Caco-2 (cell line): Measurements from ENCODE around the gene SSTR3. TPM values are rescaled to one million over a fixed set of nuclear protein-coding genes. Genes with fewer than 3 reads are reported as not detected.
"Not testable (repeated sequence)": the region's sequence is repeated elsewhere in the genome, so short reads cannot be mapped to it uniquely, and the experiment has no call there.

Experiments used
- BruUV-seq: library from RNA; stranded (reverse); fragments of 400-500 nt; replicated peaks from 2 replicates; lab custom pipeline; 2021; lab: Mats Ljungman, UMichigan
- CTCF ChIA-PET: fragments of 300-600 bp; sonication (Branson Sonifier 250); formaldehyde crosslinking; loops from one replicate; lab custom pipeline; 2022; ENCODE audit warnings: antibody characterized with exemption; lab: Charles Lee
- POLR2A ChIA-PET: fragments of 300-600 bp; sonication (Branson Sonifier 250); formaldehyde crosslinking; loops from one replicate; lab custom pipeline; 2022; ENCODE audit warnings: antibody characterized with exemption; lab: Charles Lee
- DNase-seq, 2 experiments: peaks; one replicate each; pipeline versions ENCODE4 v3.0.0 to v3.0.0-alpha.2; 2020 to 2022
- H3K27me3 ChIP-seq: replicated peaks from 2 replicates; pipeline ENCODE4 v1.6.0; 2011; ENCODE audit warnings: low read length; ENCODE audit not compliant: control insufficient read depth, insufficient read depth
- H3K36me3 ChIP-seq: 2 replicates; pipeline ENCODE4 v1.5.1; 2011; ENCODE audit warnings: low read length; ENCODE audit not compliant: control insufficient read depth, insufficient read depth
- H3K4me1 ChIP-seq: fragments of 250-450 bp; sonication (Bioruptor Pico); 2 replicates; pipeline ENCODE4 v1.5.1; 2020; ENCODE audit warnings: mild to moderate bottlenecking
- H3K4me3 ChIP-seq: 2 replicates; pipeline ENCODE4 v1.5.1; 2011; ENCODE audit warnings: low read depth, mild to moderate bottlenecking, control low read depth, low read length
- H3K9me3 ChIP-seq: fragments of 250-450 bp; sonication (Bioruptor Pico); 2 replicates; pipeline ENCODE4 v1.5.1; 2020; ENCODE audit warnings: mild to moderate bottlenecking, moderate library complexity
- H3K27ac Mint-ChIP-seq: one replicate; pipeline ENCODE4 v1.8.0; 2022; ENCODE audit warnings: mixed read lengths; ENCODE audit not compliant: unreplicated experiment
- H3K27me3 Mint-ChIP-seq: one replicate; pipeline ENCODE4 v1.8.0; 2022; ENCODE audit warnings: mixed read lengths; ENCODE audit not compliant: insufficient read depth, unreplicated experiment
- H3K36me3 Mint-ChIP-seq: one replicate; pipeline ENCODE4 v1.8.0; 2022; ENCODE audit warnings: mild to moderate bottlenecking, mixed read lengths; ENCODE audit not compliant: insufficient read depth, unreplicated experiment
- H3K4me1 Mint-ChIP-seq: one replicate; pipeline ENCODE4 v1.8.0; 2022; ENCODE audit warnings: low read depth, mixed read lengths; ENCODE audit not compliant: unreplicated experiment
- H3K4me3 Mint-ChIP-seq: one replicate; pipeline ENCODE4 v1.8.0; 2022; ENCODE audit warnings: mild to moderate bottlenecking, moderate library complexity, mixed read lengths; ENCODE audit not compliant: unreplicated experiment
- H3K9me3 Mint-ChIP-seq: one replicate; pipeline ENCODE4 v1.8.0; 2022; ENCODE audit warnings: mixed read lengths; ENCODE audit not compliant: unreplicated experiment
- intact Hi-C: fragments of 100-400 bp; cut with micrococcal nuclease; formaldehyde crosslinking; loops from one replicate; pipeline ENCODE4 v1.10.0; 2022; ENCODE audit not compliant: unreplicated experiment
- total RNA-seq: library from RNA; stranded (reverse); gene quantifications from 2 replicates; pipeline ENCODE4 v1.2.3, GENCODE V29; 2022
- TF ChIP-seq, protein P1 (sequence below), 2 experiments: fragments of 200-600 bp in 1 of 2; IDR thresholded peaks; 1 replicate in 1 of 2; 2 replicates in 1 of 2; pipeline versions ENCODE4 v1.5.1 to v1.8.0; 2011 to 2022; ENCODE audit warnings: antibody characterized with exemption in 1 of 2, control low read depth in 1 of 2, inconsistent platforms in 1 of 2, low read depth in 1 of 2, low read length in 1 of 2, mild to moderate bottlenecking in 1 of 2, moderate library complexity in 1 of 2; ENCODE audit not compliant: insufficient read depth in 1 of 2, severe bottlenecking in 1 of 2, unreplicated experiment in 1 of 2

SSTR3 gene
- total RNA-seq, 1 experiment from 2014 or later, result not detected

DNA sequence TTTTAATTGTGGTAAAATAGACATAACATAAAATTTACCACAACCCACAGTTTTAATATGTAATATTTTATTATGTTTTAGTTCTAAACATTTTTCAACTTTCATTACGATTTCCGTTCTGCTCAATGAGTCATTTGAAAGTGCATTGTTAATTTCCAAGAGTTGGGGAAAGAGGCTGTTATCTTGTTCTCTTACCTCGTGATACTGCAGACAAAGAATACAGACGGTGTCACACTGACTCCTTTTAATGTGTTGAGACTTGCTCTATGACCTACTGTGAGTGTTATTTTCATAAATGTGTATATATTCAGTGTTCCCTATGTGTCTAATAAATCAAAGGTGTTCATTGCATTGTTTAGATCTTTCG, 42.6 kb upstream of the SSTR3 start:
- Mint-ChIP-seq H3K36me3 (no peaks in the 10 kb centered on the region), H3K4me3 (no peak overlapping the region), H3K27me3 (peaks cover 5% of the 10 kb centered on the region), H3K9me3 (no peaks in the 10 kb centered on the region), H3K4me1 (no peaks in the 10 kb centered on the region), H3K27ac (no peak overlapping the region)
- no peak for DNase-seq
- Histone ChIP-seq H3K9me3 (no peaks in the 10 kb centered on the region), H3K4me1 (no peaks in the 10 kb centered on the region), H3K27me3 (no peaks in the 10 kb centered on the region), H3K4me3 (no peak overlapping the region), H3K36me3 (no peaks in the 10 kb centered on the region)
- no TSS peak for BruUV-seq
- POLR2A ChIA-PET, result no interaction called here
- intact Hi-C loops, result no loop called here
- CTCF ChIA-PET, result no interaction called here
- TF ChIP-seq, protein P1, sequence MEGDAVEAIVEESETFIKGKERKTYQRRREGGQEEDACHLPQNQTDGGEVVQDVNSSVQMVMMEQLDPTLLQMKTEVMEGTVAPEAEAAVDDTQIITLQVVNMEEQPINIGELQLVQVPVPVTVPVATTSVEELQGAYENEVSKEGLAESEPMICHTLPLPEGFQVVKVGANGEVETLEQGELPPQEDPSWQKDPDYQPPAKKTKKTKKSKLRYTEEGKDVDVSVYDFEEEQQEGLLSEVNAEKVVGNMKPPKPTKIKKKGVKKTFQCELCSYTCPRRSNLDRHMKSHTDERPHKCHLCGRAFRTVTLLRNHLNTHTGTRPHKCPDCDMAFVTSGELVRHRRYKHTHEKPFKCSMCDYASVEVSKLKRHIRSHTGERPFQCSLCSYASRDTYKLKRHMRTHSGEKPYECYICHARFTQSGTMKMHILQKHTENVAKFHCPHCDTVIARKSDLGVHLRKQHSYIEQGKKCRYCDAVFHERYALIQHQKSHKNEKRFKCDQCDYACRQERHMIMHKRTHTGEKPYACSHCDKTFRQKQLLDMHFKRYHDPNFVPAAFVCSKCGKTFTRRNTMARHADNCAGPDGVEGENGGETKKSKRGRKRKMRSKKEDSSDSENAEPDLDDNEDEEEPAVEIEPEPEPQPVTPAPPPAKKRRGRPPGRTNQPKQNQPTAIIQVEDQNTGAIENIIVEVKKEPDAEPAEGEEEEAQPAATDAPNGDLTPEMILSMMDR (IDR thresholded peaks at IDR 0.05; ENCODE audit: insufficient read depth in 1 of 2, low read depth in 1 of 2, low read length in 1 of 2, severe bottlenecking in 1 of 2, unreplicated experiment in 1 of 2), result no peak

DNA sequence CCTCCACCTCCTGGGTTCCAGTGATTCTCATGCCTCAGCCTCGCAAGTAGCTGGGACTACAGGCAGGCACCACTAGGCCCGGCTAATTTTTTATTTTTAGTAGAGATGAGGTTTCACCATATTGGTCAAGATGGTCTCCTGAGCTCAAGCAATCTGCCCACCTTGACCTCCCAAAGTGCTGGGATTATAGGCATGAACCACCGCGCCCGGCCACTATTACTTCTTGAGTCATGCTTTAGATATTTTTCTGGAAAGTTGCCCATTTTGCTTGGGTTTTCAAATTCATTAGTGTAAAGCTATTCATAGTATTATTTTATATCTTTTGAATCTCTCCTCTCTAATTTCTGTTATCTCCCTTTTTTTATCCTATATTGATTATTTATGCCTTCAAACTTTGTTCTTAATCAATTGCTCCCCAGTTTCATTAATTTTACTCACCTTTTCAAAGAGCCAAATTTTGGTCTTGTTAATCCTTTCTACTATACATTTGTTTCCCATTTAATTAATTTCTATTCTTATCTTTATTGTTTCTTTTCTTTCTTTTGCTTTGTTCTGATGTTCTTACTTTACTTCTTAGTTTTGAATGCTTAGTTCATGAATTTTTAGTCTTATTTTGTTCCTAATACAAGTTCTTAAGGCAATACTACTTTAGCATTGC, 42.1 kb upstream of the SSTR3 start:
- intact Hi-C loops, result no loop called here
- Histone ChIP-seq H3K9me3 (no peaks in the 10 kb centered on the region), H3K4me3 (no peak overlapping the region), H3K27me3 (no peaks in the 10 kb centered on the region), H3K36me3 (no peaks in the 10 kb centered on the region), H3K4me1 (no peaks in the 10 kb centered on the region)
- Mint-ChIP-seq H3K4me3 (no peak overlapping the region), H3K36me3 (no peaks in the 10 kb centered on the region), H3K4me1 (no peaks in the 10 kb centered on the region), H3K9me3 (no peaks in the 10 kb centered on the region), H3K27ac (no peak overlapping the region), H3K27me3 (peaks cover 5% of the 10 kb centered on the region)
- CTCF ChIA-PET, result no interaction called here
- TF ChIP-seq, protein P1 (IDR thresholded peaks at IDR 0.05; ENCODE audit: insufficient read depth in 1 of 2, low read depth in 1 of 2, low read length in 1 of 2, severe bottlenecking in 1 of 2, unreplicated experiment in 1 of 2), result no peak
- BruUV-seq, result no TSS peak
- POLR2A ChIA-PET, result no interaction called here
- DNase-seq, result no peak

DNA sequence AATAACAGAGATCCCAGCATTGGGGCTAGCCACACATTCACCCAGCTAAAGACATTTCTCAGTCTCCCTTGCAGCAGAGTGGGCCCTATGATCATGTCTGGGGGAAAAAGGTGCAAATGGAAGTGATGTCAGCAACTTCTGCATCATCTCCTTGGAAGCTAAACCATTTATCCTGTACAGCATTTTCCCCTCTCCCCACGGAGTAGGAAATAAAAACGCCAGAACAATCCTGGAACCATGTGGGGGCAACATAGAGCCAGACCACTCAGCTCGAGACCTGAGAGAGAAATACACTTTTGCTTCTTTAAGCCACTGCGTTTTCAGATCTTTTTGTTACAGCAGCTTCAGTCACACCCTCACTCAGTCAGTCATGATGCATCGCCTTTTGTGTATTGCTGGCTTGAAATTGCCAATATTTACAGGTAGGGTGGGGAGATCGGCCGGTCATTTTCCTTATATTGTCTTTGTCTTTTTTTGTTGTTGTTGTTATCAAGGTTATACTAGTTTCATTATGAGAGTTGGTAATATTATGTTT, 40.9 kb upstream of the SSTR3 start:
- no TSS peak for BruUV-seq
- Mint-ChIP-seq H3K4me1 (no peaks in the 10 kb centered on the region), H3K27me3 (peaks cover 5% of the 10 kb centered on the region), H3K36me3 (no peaks in the 10 kb centered on the region), H3K9me3 (no peaks in the 10 kb centered on the region), H3K27ac (no peak overlapping the region), H3K4me3 (no peak overlapping the region)
- DNase-seq, result no peak
- ChIA-PET POLR2A (interaction anchor here (0.7 kb wide), 1 partner anchor 68 kb away, joined by 3 read pairs; no protein-coding TSS in a partner anchor), CTCF (no interaction called here)
- Histone ChIP-seq H3K4me1 (no peaks in the 10 kb centered on the region), H3K9me3 (no peaks in the 10 kb centered on the region), H3K36me3 (no peaks in the 10 kb centered on the region), H3K4me3 (no peak overlapping the region), H3K27me3 (no peaks in the 10 kb centered on the region)
- TF ChIP-seq, protein P1 (IDR thresholded peaks at IDR 0.05; ENCODE audit: insufficient read depth in 1 of 2, low read depth in 1 of 2, low read length in 1 of 2, severe bottlenecking in 1 of 2, unreplicated experiment in 1 of 2), result no peak
- intact Hi-C loops, result no loop called here

DNA sequence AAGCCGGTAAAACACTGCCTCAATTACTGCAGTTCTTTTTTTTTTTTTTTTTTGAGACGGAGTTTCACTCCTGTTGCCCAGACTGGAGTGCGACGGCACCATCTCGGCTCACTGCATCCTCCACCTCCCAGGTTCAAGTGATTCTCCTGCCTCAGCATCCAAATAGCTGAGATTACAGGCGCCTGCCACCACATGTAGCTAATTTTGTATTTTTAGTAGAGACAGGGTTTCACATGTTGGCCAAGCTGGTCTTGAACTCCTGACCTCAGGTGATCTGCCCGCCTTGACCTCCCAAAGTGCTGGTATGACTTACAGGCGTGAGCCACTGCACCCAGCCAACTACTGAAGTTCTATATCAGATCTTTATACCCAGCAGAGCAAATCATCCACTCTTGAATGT, 39.6 kb upstream of the SSTR3 start:
- POLR2A ChIA-PET, result interaction anchor here (0.6 kb wide), 1 partner anchor 99 kb away, joined by 8 read pairs; no protein-coding TSS in a partner anchor
- H3K4me3 Mint-ChIP-seq, H3K27me3 Mint-ChIP-seq, H3K27me3 ChIP-seq, H3K9me3 Mint-ChIP-seq, H3K4me3 ChIP-seq, H3K27ac Mint-ChIP-seq, intact Hi-C loops, BruUV-seq, H3K36me3 Mint-ChIP-seq, H3K4me1 ChIP-seq, H3K9me3 ChIP-seq, H3K4me1 Mint-ChIP-seq, H3K36me3 ChIP-seq, CTCF ChIA-PET: not testable (repeated sequence)
- DNase-seq, result peak in 1 of 2 experiments; percentile 9
